ENCODE results near the gene PIGP.
"Not testable (repeated sequence)": the region's sequence is repeated elsewhere in the genome, so short reads cannot be mapped to it uniquely, and the experiment has no call there.

PIGP gene

GRCh38 chr21:37041706-37042271 is 31.1 kb downstream of the PIGP start:
- FAIRE-seq = no peak

- no peak for FAIRE-seq
Measured at GRCh38 chr21:37040212-37040611, 32.7 kb downstream of the PIGP start.

GRCh38 chr21:37039411-37040075 is 33.3 kb downstream of the PIGP start:
- FAIRE-seq = no peak

- no peak for FAIRE-seq
Measured at GRCh38 chr21:37036177-37036576, 36.7 kb downstream of the PIGP start.

- FAIRE-seq = not testable (repeated sequence)
Measured at GRCh38 chr21:37034394-37034793, 38.5 kb downstream of the PIGP start.

- FAIRE-seq = no peak
Measured at GRCh38 chr21:37032877-37033471, 39.9 kb downstream of the PIGP start.

- no peak for FAIRE-seq
Measured at GRCh38 chr21:37032293-37032692, 40.6 kb downstream of the PIGP start.

- FAIRE-seq = no peak
Measured at GRCh38 chr21:37030864-37031263, 42.0 kb downstream of the PIGP start.

GRCh38 chr21:37028570-37028969 is 44.3 kb downstream of the PIGP start:
- FAIRE-seq = no peak

- FAIRE-seq = no peak
Measured at GRCh38 chr21:37026499-37026898, 46.4 kb downstream of the PIGP start.

- FAIRE-seq = no peak
Measured at GRCh38 chr21:37017951-37018679, 54.8 kb downstream of the PIGP start.

Data from TTC549 (cell line).